Activated B cell treated with CpG ODN at 0.5 μM for 24 hours (primary cell): ENCODE results near the gene VWC2L. TPM values are rescaled to one million over a fixed set of nuclear protein-coding genes. Genes with fewer than 3 reads are reported as not detected.

Experiments
- ATAC-seq: fragments of 200-7000 bp; cut with Tn5 transposase; one replicate; pipeline ENCODE4 v1.10.0; 2021; ENCODE audit warnings: low read depth, mild to moderate bottlenecking, moderate library complexity
- CTCF ChIA-PET: fragments of 350-600 bp; sonication (Branson Sonifier 250); formaldehyde crosslinking; loops from one replicate; lab custom pipeline; 2021; ENCODE audit warnings: antibody characterized with exemption; lab: Charles Lee
- POLR2A ChIA-PET: fragments of 350-600 bp; sonication (Branson Sonifier 250); formaldehyde crosslinking; loops from one replicate; lab custom pipeline; 2021; ENCODE audit warnings: antibody characterized with exemption; lab: Charles Lee
- DNase-seq: peaks from one replicate; pipeline ENCODE4 v3.0.0; 2022
- H3K27ac Mint-ChIP-seq: one replicate; pipeline ENCODE4 v1.8.0; 2020; ENCODE audit warnings: mixed read lengths
- H3K27me3 Mint-ChIP-seq: one replicate; pipeline ENCODE4 v1.8.0; 2021; ENCODE audit warnings: mixed read lengths
- H3K36me3 Mint-ChIP-seq: one replicate; pipeline ENCODE4 v1.8.0; 2021; ENCODE audit warnings: low read depth, mixed read lengths
- H3K4me1 Mint-ChIP-seq: one replicate; pipeline ENCODE4 v1.8.0; 2021; ENCODE audit warnings: mixed read lengths
- H3K4me3 Mint-ChIP-seq: one replicate; pipeline ENCODE4 v1.8.0; 2020; ENCODE audit warnings: mild to moderate bottlenecking, mixed read lengths
- H3K9me3 Mint-ChIP-seq: one replicate; pipeline ENCODE4 v1.8.0; 2020; ENCODE audit warnings: mixed read lengths
- CTCF ChIP-seq: fragments of 200-600 bp; IDR thresholded peaks from one replicate; pipeline ENCODE4 v1.8.0; 2022; ENCODE audit warnings: antibody characterized with exemption, mild to moderate bottlenecking
- intact Hi-C: fragments of 100-400 bp; cut with micrococcal nuclease; formaldehyde crosslinking; loops from one replicate; pipeline ENCODE4 v1.15.1; 2024
- total RNA-seq: library from RNA; stranded (reverse); gene quantifications from 2 replicates; pipeline ENCODE4 v1.2.3, GENCODE V29; 2022

Gene VWC2L
- total RNA-seq, 1 donor from 2014 or later, result not detected

- ChIA-PET CTCF (no interaction called here), POLR2A (no interaction called here)
- Mint-ChIP-seq H3K27me3 (no peaks in the 10 kb centered on the region), H3K27ac (no peak overlapping the region), H3K4me3 (no peak overlapping the region), H3K9me3 (no peaks in the 10 kb centered on the region), H3K36me3 (no peaks in the 10 kb centered on the region), H3K4me1 (no peaks in the 10 kb centered on the region)
- intact Hi-C loops, result no loop called here
- no peak for ATAC-seq
- DNase-seq, result no peak
- TF ChIP-seq CTCF, result no peak
Measured at GRCh38 chr2:214376618-214377285, 34.1 kb upstream of the VWC2L start.

GRCh38 chr2:214377286-214377624 lies 33.6 kb upstream of the VWC2L start:
- no peak for TF ChIP-seq CTCF
- H3K36me3 Mint-ChIP-seq, result no peaks in the 10 kb centered on the region
- no peak overlapping the region for H3K27ac Mint-ChIP-seq
- DNase-seq, result no peak
- POLR2A ChIA-PET, result no interaction called here
- H3K4me1 Mint-ChIP-seq, result no peaks in the 10 kb centered on the region
- CTCF ChIA-PET, result no interaction called here
- ATAC-seq, result no peak
- intact Hi-C loops, result no loop called here
- no peaks in the 10 kb centered on the region for H3K27me3 Mint-ChIP-seq
- H3K9me3 Mint-ChIP-seq, result no peaks in the 10 kb centered on the region
- no peak overlapping the region for H3K4me3 Mint-ChIP-seq

- no peaks in the 10 kb centered on the region for H3K27me3 Mint-ChIP-seq
- TF ChIP-seq CTCF, result no peak
- DNase-seq, result no peak
- ChIA-PET POLR2A (no interaction called here), CTCF (no interaction called here)
- H3K9me3 Mint-ChIP-seq, result no peaks in the 10 kb centered on the region
- H3K4me3 Mint-ChIP-seq, result no peak overlapping the region
- ATAC-seq, result no peak
- no peaks in the 10 kb centered on the region for H3K4me1 Mint-ChIP-seq
- no peaks in the 10 kb centered on the region for H3K36me3 Mint-ChIP-seq
- intact Hi-C loops, result no loop called here
- no peak overlapping the region for H3K27ac Mint-ChIP-seq
Measured at GRCh38 chr2:214378455-214379103, 32.3 kb upstream of the VWC2L start.

GRCh38 chr2:214379227-214379626 lies 31.6 kb upstream of the VWC2L start:
- Mint-ChIP-seq H3K27ac (no peak overlapping the region), H3K27me3 (no peaks in the 10 kb centered on the region), H3K36me3 (no peaks in the 10 kb centered on the region)

More at GRCh38 chr2:214379227-214379626, 31.6 kb upstream of the VWC2L start:
- intact Hi-C loops, result no loop called here
- Mint-ChIP-seq H3K4me3 (no peak overlapping the region), H3K4me1 (no peaks in the 10 kb centered on the region), H3K9me3 (no peaks in the 10 kb centered on the region)
- ATAC-seq (no peak), DNase-seq (no peak)
- CTCF ChIA-PET, result no interaction called here
- POLR2A ChIA-PET, result no interaction called here
- TF ChIP-seq CTCF, result no peak
